Subcutaneous adipose tissue (tissue), 4 donors: ENCODE measurements around the gene PDZD7. TPM values are rescaled to one million over a fixed set of nuclear protein-coding genes. Genes with fewer than 3 reads are reported as not detected.

Experiments
- CTCF ChIP-seq: fragments of 450-650 bp; IDR thresholded peaks from one replicate; pipeline ENCODE4 v1.5.1; 2016; ENCODE audit warnings: low read depth, mild to moderate bottlenecking, control low read depth, antibody characterized with exemption, moderate library complexity
- total RNA-seq, 4 donors: library from RNA; depleted of rRNA; stranded (reverse); fragments of >200 nt; gene quantifications; one replicate each; pipeline ENCODE4 v1.1.0, GENCODE V29; 2016

PDZD7 gene
- total RNA-seq, 4 donors from 2014 or later = 0.22 to 1.7 (median 0.92) TPM

DNA sequence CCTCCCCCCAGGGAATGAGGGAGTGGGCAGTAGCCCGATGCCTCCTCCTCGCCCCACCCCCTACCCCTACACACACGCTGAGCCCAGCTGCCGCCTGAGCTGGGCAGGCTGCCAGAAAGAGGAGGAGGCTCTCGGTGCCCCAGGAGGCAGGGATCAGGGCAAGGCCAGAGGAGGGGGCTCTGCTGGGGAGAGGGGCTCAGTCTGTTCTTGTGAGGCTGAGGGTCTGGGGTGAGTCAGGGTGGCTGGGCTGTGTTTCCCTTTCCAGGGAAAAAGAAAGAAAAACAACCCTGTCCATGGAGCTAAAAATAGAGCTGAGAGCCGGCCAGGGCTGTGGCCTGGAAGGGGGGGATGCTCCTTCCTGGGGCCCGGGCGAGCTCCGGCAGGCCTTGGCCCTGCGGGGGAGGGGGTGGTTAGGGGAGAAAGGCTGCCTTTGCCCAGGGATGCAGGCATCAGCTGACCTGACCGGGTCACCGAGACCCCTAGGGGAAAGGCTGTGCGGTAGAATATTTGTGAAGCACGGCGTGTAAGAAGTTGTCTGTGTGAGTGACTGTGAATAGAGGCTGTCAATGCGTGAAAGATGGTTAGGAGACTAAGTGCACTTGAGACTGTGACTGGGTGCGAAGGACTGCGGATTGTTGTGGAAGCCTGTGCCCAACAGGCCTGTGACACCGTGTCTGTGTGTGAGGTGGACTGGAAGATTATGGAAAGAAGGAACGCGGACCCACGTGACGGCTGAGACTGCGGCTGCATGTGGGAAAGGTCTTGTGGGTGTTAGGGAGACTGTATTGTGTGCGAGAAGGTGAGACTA, 32.5 kb downstream of the PDZD7 start:
- TF ChIP-seq CTCF = no peak

- no peak for TF ChIP-seq CTCF
These were observed 33.4 kb downstream of the PDZD7 start for GRCh38 chr10:100997360-100998182.

DNA sequence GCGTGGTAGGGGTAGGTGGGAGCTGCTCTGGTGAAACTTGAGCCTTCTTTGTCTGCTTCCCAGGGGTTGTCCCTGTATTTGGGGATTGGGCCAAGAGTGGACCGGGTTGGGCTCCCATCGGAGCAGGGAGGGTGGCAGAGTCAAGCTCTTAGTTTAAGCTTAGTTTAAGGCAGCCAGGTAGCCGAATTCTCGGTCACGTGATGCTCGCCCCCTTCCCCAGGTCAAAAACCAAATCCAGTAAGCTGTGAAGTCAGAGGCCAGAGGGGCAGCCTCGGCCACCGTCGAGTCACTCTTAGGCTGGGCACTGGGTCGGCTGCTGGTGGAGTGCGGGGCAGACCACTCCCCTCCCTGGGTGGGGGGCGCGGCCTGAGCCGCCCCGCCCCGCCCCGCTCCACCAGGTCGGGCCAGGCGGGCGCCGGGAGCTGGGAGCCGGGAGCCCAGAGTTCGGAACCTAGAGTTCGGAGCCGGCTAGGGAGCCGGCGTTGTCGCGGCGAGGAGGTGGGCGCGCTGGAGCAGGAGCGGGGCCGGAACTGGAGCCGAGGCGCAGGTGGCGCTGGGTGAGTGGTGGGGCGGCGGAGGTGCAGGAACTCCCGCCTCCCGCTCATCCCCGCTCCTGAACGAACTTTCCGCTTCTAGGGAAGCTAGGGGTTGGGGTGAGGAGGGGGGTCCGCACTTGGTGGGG, 34.1 kb downstream of the PDZD7 start:
- no peak for TF ChIP-seq CTCF

DNA sequence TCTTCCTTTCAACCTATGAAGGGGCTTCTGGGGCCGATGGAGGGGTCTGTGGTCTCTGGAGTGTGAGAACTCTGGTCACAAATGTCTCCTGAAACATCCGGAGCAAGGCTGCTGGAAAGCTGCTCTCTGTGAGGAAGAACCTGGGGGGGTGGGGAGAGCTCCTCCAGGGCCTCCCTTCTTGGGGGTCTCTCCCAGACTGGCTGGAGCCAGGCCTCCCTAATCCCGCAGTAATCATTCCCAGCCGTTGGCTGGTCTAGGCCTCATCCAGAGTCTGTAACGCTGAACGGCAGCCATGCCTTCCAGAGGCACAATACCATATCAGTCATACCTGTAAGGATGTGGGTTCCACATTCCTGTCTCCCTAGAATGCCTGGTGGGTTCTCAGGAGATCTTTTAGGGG, 35.7 kb downstream of the PDZD7 start:
- no peak for TF ChIP-seq CTCF

DNA sequence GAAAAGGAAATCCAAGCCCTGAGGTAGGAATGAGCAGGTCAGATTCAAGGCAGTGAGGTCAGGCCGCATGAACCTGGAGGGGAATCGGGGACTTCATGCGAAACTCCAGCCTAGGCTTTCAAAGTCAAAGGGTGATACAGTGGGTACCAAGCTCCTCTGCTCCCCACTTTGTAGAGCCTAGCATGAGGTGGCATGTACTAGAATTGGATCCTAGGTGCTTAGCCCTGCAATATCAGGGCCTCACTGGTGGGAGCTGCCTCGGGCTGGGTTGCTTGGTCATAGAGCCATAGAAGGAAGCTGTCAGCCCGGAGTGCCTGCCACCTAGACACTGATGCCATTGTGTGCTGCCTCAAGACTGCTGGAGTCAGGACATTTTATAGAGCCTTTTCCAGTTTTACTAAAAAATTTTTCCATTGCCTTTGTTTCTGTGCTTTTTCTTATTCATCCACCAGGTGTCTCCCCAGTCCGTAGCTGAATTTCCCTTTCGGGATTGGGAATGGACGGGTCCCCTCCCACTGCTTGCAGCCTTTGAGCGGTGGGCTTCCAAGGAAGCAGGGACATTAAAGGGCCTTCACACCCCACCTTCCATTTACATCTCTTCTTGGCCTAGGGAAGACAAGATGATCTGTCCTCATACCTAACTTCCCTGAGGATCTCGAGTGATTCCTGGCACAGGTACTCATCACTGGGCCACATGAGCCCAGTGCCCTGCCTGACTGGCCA, 36.8 kb downstream of the PDZD7 start:
- TF ChIP-seq CTCF = no peak

DNA sequence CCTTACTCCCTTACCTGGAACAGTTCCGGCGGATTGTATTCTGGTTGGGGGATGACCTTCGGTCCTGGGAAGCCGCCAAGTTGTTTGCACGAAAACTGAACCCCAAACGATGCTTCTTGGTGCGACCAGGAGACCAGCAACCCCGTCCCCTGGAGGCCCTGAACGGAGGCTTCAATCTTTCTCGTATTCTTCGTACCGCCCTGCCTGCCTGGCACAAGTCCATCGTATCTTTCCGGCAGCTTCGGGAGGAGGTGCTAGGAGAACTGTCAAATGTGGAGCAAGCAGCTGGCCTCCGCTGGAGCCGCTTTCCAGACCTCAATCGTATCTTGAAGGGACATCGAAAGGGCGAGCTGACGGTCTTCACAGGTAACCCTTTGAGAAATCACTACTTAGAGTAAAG, 41.8 kb downstream of the PDZD7 start:
- TF ChIP-seq CTCF = no peak
